Activated CD4-positive, alpha-beta T cell treated with anti-CD3 and anti-CD28 coated beads, Interleukin-2, Interleukin-6, amounts not matched to agents 100 ng/mL and 50 ng/mL, durations not matched to agents 16 hours and 8 hours (primary cell): ENCODE measurements around the gene COA8.

Experiments
- DNase-seq: peaks from one replicate; pipeline ENCODE4 v3.0.0-alpha.2; 2020

COA8 gene

DNA sequence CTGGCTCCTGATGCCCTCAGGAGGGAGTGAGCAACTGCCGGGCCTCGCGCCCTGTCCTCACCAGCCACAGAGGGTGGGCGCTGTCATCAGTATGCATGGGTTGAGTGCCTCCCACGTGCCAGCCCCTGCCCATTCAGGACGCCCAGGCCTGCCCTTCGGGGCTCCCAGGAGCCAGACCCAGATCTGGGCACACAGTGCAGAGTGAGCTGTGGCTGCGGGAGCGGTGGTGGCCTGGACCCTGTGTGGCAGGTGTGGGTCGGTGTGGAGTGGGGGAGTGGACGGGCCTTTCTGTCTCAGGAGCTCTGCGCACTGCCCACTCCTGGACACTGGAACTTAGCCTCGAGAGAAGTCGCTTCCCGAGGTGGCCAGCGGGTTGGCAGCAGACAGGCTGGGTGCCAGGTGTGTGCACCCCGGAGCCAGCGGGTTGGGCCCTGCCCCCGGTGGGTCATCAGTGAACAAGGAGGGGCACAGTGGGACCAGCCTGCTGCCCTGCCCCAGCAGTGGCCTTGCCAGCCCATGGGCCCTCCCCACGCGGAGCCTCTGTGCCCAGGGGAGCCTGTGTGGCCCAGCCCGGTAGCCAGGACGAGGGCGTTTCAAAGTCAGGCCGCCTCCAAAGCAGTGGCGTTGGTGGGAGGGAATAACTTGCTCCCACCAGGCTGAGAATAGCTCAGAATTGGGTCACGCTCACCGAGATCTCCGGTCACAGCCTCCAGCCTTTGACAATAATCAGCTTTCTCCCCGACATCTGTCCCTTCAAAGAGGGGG lies 24.3 kb upstream of the COA8 start:
- no peak for DNase-seq

- no peak for DNase-seq
Observed at GRCh38 chr14:103539056-103539825, 23.5 kb upstream of the COA8 start.

DNA sequence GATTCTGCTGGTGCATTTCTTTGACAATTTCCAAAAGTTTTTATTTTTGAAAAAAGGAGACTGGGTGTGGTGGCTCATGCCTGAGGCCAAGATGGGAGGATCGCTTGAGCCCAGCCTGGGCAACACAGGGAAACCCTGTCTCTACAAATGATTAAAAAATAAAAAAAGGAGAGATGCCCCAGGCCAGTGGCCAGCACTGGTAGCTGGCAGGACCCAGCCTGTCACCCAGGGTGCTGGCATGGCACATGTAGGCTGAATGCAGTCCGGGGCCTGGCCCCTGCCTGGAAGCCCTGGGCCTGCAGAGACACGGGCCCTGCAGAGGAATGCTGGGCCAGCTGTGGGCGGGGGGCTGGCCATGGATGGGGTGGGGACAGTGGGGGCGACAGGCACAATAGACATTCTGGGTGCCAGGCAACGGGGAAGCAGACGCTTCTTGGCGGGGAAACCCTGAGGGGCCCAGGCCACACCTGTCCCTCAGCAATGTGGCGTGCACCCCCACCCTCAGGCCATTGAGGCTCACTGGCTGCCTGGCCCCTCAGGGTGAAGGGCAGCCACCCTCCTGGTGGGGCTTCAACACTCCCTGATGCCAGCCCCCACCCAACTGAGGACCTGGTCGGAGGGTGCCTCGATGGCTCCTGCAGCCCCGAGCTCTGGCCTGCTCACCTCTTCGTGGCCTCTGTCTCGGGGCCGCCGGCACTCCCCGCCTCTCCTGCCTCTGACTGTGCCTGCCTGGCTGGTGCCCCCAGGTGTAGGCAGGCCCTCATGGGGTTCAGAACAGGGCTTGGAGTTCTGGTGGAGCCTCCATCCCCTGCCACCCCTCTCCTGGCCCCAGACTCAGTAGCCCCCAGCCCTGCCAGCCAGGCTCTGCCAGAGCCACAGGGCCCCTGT lies 21.7 kb upstream of the COA8 start:
- DNase-seq: no peak

DNA sequence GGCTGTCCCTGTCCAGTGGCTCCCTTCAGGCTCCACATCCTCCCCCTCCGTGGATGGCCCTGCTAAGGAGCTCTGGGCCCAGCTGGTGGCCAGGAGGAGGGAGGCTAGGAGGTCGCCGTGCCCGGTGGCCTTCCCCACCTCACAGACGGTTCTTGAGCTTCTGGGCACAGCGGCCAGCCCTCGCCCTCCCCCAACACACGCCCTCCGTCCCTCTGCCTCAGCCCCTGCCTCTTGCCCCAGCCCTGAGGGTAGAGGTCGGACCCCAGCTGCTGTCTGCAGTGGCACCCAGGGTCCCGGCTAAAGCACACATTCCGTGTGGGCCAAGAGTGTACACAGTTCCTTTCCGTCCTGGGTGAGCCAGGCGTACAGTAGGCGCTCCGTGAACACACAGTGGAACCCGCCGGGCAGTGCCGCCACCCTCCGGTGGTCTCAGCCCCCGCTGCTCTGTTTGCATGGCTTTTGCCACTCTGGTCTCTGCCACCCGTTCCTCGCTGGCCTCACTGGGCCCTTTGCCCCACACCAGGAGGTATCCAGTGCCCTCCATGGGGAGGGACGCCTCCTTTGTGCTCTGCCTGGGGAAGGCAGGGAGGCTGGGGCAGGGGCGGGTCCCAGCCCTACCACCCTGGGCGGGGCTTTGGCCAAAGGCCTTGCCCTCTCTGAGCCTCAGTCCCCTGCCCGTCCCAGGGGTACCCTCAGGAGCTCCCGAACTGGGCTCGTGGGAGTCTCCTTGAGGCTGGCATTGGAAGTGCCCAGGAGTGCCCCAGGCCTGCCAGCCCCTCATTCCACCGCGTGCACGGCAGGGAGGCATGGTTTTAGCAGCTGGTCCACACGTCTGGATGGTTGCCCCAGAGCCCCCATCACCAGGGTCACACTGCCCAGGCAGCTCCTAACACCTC lies 20.8 kb upstream of the COA8 start:
- no peak for DNase-seq

DNA sequence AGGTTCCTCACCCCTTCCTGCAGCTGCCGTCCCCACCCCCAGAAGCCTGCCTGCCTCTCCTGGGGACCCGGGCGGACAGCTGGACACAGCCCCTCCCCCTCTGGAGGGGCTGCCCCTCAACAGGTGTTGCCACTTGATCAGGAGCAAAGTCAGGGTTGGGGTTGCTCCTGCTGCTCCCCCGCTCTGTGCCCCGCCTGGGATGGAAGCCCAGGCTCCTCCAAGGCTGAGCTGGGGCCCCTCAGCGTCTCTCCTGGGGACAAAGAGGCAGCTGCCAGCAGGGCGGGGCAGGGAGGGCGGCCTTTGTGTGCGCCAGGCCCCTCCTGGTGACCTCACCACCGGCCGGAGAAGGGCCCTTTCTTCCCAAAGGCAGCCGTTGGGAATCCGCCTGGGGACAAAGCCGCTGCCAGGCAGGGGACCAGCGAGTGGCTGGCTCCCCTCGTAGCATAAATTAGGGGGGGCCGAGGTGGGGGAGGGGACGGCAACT lies 20.1 kb upstream of the COA8 start:
- DNase-seq: no peak

DNA sequence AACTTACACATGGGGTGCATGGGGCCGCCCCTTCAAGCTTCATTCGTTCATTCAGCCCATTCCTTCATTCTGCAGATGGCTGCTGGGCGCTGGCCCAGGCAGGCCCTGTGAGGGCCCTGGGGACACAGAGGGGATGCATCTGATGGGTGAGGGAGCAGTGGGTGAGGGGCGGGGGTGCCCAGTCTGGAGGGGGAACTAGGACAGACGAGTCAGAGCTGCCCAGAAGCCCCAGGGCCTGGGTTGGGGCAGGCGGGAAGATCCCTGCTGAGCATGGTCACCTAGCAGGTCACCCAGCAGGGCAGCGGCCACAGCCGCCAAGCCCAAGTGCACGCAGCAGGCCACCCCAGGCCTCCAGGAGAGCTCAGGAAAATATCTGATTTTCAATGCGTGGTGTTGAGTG lies 19.6 kb upstream of the COA8 start:
- DNase-seq: no peak

DNA sequence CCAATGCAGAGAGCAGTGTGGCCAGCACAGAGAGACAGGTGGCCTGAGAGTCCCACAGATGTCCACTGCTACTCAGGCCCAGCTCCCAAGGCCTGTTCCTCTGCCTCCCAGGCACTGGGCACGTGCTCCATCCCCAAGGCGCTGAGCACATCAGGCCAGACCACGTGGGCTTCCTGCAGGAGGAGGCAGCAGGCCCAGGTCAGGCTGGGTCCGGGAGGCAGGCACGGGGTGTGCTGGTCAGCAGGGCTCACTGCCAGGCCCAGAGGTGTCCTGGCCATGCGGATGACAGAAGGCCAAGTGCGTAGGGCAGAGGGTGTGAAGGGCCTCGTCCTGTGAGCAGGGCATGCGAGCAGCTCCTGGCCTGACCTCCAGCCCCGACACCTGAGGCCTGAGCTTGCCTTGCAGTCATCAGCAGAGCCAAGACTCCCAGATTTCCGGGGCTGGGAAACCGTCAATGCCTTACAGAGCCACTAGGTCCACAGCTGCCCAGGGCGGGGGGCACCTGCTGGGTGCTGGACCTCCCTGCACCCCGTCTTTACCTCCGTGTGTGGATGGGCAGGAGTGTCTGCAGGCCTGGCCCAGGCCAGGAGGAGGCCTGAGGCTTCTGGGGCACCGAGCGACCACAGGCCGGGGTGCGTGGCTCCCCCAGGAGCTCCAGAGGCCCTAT lies 18.9 kb upstream of the COA8 start:
- DNase-seq: no peak

DNA sequence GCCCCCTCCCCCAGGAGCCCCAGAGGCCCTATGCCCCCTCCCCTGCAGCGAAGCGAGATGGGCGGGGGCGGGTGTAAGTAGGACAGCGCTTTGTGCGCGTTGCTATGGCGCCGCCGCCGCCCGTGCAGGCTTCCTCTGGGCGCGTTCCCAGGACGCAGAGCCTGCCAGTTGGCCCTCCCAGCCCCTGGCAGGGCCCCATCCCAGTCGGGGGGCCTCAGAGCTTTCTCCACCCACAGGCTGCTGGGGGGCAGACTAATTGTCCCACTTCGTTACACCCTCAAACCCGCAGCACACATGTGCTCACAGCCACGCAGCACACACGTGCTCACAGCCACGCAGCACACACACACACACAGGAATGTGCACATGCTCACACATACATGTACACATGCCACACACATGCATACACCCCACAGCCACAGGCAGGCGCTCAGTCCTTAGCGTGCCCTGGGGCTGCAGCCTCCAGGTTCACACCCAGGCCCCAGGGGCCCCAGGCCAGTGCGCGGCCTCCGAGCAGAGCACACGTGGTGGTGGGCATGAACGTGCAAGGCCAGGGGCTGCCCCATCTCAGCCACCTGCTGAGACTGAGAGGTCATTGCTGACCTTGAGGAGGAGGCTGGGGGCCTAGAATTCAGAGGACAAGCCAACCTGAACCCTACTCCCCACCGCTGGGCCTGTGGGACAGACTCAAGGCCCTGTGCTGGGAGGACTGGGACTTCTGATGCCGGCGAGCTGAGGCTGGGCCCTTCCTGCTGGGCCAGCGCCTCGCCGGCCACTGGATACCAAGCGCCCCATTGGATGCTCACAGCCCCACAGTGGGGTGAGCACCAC lies 18.2 kb upstream of the COA8 start:
- DNase-seq: no peak

- no peak for DNase-seq
Observed at GRCh38 chr14:103545219-103545914, 17.4 kb upstream of the COA8 start.

DNA sequence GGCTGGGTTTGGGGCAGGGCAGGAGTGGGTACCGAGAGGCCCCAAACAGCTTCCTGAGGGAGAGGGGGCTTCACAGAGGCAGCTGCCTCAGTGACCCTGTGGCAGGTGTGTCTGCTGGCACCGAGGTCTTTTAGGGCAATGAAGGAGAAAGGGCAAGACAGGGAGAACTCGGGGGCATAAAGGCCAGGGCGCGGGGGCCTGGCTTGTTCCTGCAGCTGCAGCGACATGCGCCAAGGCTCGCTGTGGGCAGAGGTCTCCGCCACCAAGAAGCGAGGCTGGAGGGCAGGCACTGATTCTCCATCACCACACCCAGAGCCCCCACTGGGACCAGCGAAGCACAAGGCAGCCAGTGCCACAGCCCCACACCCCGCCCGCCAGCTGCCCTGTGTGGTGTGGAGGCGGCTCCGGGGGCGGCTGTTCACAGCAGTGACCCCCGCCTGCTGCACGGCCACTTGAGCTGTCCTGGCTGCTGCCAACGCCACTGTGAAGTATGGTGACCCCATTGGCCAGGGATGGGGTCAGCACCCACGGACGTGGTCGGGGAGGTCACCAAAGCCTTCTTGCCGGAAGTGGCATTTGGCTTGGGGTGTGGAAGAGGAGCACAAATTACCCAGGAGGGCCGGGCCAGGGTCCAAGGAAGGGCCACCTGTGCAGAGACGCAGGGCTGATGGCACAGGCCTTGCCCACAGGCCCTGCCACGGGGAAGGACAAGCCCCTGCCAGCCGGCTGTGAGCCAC lies 16.7 kb upstream of the COA8 start:
- DNase-seq: no peak

- DNase-seq: peak; percentile 82
Observed at GRCh38 chr14:103546652-103547454, 15.9 kb upstream of the COA8 start.

DNA sequence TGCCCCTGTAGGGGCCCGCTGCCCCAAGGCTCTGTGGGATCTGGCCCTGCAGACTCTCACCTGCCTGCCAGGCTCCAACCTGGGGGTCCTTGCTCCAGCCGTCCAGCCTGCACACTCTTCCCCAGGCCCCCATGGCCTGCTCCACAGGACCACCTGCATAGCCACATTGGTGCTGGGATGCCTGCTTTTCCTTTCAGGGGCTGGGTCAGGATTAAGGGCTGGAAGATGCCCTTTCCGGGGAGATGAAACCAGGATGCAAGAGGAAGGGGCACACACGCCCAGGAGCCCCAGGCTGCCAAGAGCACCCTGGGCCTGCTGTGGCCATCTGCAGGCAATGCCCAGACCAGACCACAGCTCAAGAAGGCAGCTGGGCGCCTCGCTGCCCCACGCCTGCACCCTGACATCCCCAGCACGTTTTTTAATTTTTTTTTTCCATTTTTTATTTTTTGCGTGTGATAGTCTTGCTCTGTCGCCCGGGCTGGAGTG lies 15.3 kb upstream of the COA8 start:
- DNase-seq: no peak

GRCh38 chr14:103547941-103548462 lies 14.8 kb upstream of the COA8 start:
- no peak for DNase-seq

DNA sequence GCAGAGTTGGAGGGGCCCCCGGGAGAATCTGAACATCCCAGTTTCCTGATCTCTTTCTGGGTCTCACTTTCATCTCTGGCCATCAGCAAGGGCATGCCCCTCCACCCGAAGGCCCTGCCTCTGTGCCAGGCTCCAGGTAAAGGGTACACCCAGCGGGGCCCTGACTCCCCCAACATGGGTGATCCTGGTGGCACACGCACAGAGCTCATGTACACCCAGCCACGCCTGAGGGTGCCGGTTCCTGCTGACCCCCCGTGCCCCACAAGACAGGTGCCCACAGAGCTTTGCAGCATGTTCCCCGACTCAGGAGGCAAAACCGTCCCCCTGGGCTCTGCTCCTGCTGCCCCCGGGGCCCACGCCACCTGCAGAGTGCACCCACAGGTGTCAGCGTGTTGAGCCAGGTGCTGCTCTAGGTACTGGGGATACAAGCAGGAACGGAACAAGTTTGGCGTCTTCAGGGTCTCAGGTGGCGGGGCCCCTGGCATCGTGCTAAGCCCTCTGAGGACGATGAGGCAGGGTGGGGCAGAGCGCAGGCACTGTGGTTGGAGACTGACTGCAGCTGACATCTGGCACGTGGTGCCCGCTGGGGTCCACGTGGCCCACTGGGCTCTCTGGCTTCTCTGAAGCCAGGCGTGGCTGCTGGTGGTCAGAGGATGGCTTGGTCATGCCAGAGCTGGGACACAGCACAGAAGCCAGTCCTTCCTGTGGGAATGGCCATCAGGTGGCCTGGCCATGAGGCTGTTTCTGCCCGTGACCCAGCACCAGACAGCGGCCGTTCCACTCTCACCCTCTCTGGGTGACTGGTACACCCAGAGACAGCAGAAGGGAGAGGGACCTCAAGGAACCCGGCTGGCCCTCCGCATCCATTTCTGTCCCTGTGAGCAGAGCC lies 14.1 kb upstream of the COA8 start:
- DNase-seq: no peak

DNA sequence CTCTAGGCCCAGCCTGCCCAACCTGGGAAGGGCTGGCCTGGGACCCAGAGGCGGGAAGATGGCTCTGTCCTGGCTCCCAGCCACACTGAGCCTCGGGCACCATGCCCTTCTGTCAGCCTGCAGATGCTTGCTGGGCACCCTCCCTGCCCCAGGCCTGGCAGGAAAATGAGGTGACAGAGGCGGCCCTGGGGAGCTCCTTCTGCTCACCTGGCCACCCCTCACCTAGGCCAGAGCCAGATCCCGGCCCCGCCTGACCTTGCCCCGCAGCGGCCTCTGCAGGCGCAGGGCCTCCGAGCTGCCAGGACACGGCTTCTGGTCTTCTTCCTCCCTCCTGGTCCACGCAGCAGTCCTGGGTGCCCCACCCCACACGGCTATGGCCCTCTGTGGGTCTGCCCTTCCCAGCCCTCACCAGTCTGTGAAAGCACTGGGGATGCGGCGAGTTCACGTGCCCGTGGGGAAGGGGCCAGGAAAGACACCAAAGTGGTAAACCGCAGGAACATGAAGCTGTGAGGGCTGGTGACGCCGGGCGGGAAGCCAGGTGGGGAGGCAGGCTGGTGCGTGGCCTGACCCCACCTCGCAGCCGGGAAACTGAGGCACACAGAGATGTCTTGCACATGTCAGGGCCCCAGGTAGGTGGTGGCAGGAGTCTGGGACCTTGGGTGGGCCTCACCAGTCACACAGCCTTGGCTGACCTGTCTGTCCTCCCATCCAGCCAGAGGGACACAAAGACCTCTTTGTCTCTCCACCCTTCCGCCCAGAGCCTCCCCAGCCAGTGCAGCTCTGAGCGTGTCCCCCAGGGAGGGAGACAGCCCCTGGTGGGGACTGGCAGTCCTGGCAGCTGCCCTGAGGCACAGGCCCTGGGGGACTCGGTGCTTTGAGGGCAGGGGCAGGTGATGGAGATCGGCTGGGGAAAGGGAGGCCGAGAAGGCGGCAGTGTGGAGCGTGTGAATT lies 13.1 kb upstream of the COA8 start:
- no peak for DNase-seq
